ENCODE data around the gene MROH2A. TPM values are rescaled to one million over a fixed set of nuclear protein-coding genes. Genes with fewer than 3 reads are reported as not detected.

MROH2A gene
- total RNA-seq, 1 experiment from 2014 or later = 1.4 TPM

GRCh38 chr2:233779722-233780121 is 1.6 kb downstream of the MROH2A start:
- H3K4me3 ChIP-seq = no peak overlapping the region
- H4K20me1 ChIP-seq (ENCODE audit: insufficient read depth) = no peaks in the 10 kb centered on the region
- H2AFZ ChIP-seq = no peak overlapping the region
- intact Hi-C loops (cut with micrococcal nuclease; ENCODE audit: unreplicated experiment) = no loop called here
- no peak overlapping the region for H3K4me2 ChIP-seq
- H3K36me3 ChIP-seq (ENCODE audit: low read depth) = no peaks in the 10 kb centered on the region
- no peaks in the 10 kb centered on the region; the same call in 1 of the 2 replicates for H3K9me3 ChIP-seq (ENCODE audit: insufficient read depth, low read depth)
- no peaks in the 10 kb centered on the region for H3K9me2 ChIP-seq (ENCODE audit: insufficient read depth)
- H3K79me2 ChIP-seq (ENCODE audit: low read depth) = no peaks in the 10 kb centered on the region
- H3K27ac ChIP-seq = no peak overlapping the region
- peaks cover 18% of the 10 kb centered on the region; the same call in 1 of the 2 replicates for H3F3A ChIP-seq (ENCODE audit: insufficient read depth, low read depth)
- H3K27me3 ChIP-seq (ENCODE audit: insufficient read depth, low read depth) = no peaks in the 10 kb centered on the region
- BruUV-seq (replicated peaks) = no TSS peak
- DNase-seq = no peak
- no peak for TF ChIP-seq EZH2 (IDR thresholded peaks at IDR 0.05; ENCODE audit: low read depth)
- TF ChIP-seq CTCF (conservative IDR thresholded peaks at IDR 0.05) = no peak
- CTCF ChIA-PET = no interaction called here
- H3K4me1 ChIP-seq (replicated peaks; ENCODE audit: insufficient read depth) = no peaks in the 10 kb centered on the region
- POLR2A ChIA-PET (ENCODE audit: unreplicated experiment) = no interaction called here

GRCh38 chr2:233780771-233781170 is 2.6 kb downstream of the MROH2A start:
- Histone ChIP-seq H3K27me3 (ENCODE audit: insufficient read depth, low read depth) (no peaks in the 10 kb centered on the region), H3K4me3 (no peak overlapping the region), H2AFZ (no peak overlapping the region), H3K9me3 (ENCODE audit: insufficient read depth, low read depth) (no peaks in the 10 kb centered on the region; the same call in 1 of the 2 replicates), H3F3A (ENCODE audit: insufficient read depth, low read depth) (peaks cover 14% of the 10 kb centered on the region; the same call in 1 of the 2 replicates), H3K4me2 (no peak overlapping the region), H3K9me2 (ENCODE audit: insufficient read depth) (no peaks in the 10 kb centered on the region), H3K27ac (no peak overlapping the region), H3K4me1 (replicated peaks; ENCODE audit: insufficient read depth) (no peaks in the 10 kb centered on the region), H3K79me2 (ENCODE audit: low read depth) (no peaks in the 10 kb centered on the region), H4K20me1 (ENCODE audit: insufficient read depth) (no peaks in the 10 kb centered on the region), H3K36me3 (ENCODE audit: low read depth) (no peaks in the 10 kb centered on the region)
- CTCF ChIA-PET = interaction anchor here (0.5 kb wide), 1 partner anchor 65 kb away, joined by 5 read pairs; no protein-coding TSS in a partner anchor
- intact Hi-C loops (cut with micrococcal nuclease; ENCODE audit: unreplicated experiment) = no loop called here
- no TSS peak for BruUV-seq (replicated peaks)
- no peak for TF ChIP-seq CTCF (conservative IDR thresholded peaks at IDR 0.05)
- TF ChIP-seq EZH2 (IDR thresholded peaks at IDR 0.05; ENCODE audit: low read depth) = no peak
- DNase-seq = no peak
- POLR2A ChIA-PET (ENCODE audit: unreplicated experiment) = interaction anchor here (0.7 kb wide), 1 partner anchor 1383 kb away, joined by 3 read pairs; no protein-coding TSS in a partner anchor

- DNase-seq = no peak
- no peak overlapping the region for H3K4me2 ChIP-seq
- CTCF ChIA-PET = no interaction called here
- no peaks in the 10 kb centered on the region for H3F3A ChIP-seq (ENCODE audit: insufficient read depth, low read depth)
- TF ChIP-seq EZH2 (IDR thresholded peaks at IDR 0.05; ENCODE audit: low read depth) = no peak
- TF ChIP-seq CTCF (conservative IDR thresholded peaks at IDR 0.05) = no peak
- H3K4me3 ChIP-seq = no peak overlapping the region
- no peaks in the 10 kb centered on the region for H3K27me3 ChIP-seq (ENCODE audit: insufficient read depth, low read depth)
- H3K9me3 ChIP-seq (ENCODE audit: insufficient read depth, low read depth) = peaks cover 3% of the 10 kb centered on the region; the same call in 1 of the 2 replicates
- no peaks in the 10 kb centered on the region for H3K36me3 ChIP-seq (ENCODE audit: low read depth)
- no peaks in the 10 kb centered on the region for H3K79me2 ChIP-seq (ENCODE audit: low read depth)
- BruUV-seq (replicated peaks) = no TSS peak
- H3K9me2 ChIP-seq (ENCODE audit: insufficient read depth) = no peaks in the 10 kb centered on the region
- no peak overlapping the region for H3K27ac ChIP-seq
- POLR2A ChIA-PET (ENCODE audit: unreplicated experiment) = no interaction called here
- H2AFZ ChIP-seq = no peak overlapping the region
- intact Hi-C loops (cut with micrococcal nuclease; ENCODE audit: unreplicated experiment) = no loop called here
- H3K4me1 ChIP-seq (replicated peaks; ENCODE audit: insufficient read depth) = no peaks in the 10 kb centered on the region
- H4K20me1 ChIP-seq (ENCODE audit: insufficient read depth) = no peaks in the 10 kb centered on the region
Observed at GRCh38 chr2:233789554-233789953, 11.4 kb downstream of the MROH2A start.

Measured in PC-9 (cell line).